Esophagus muscularis mucosa (tissue), 3 donors: ENCODE measurements around the gene ACY1.

Experiments used
- POLR2AphosphoS5 ChIP-seq, 2 donors: sonication (generic); formaldehyde crosslinking; IDR thresholded peaks; one replicate each; pipeline ENCODE4 v1.6.1; 2017; ENCODE audit warnings: antibody characterized with exemption in 2 of 2
- TF ChIP-seq, protein P1 (sequence below), 3 experiments: fragments of 200-600 bp in 2 of 3; fragments of 450-650 bp in 1 of 3; sonication (generic) in 2 of 3; IDR thresholded peaks; one replicate each; pipeline ENCODE4 v1.5.1; 2017 to 2019; ENCODE audit warnings: antibody characterized with exemption in 3 of 3, mild to moderate bottlenecking in 2 of 3, moderate library complexity in 1 of 3

DNA sequence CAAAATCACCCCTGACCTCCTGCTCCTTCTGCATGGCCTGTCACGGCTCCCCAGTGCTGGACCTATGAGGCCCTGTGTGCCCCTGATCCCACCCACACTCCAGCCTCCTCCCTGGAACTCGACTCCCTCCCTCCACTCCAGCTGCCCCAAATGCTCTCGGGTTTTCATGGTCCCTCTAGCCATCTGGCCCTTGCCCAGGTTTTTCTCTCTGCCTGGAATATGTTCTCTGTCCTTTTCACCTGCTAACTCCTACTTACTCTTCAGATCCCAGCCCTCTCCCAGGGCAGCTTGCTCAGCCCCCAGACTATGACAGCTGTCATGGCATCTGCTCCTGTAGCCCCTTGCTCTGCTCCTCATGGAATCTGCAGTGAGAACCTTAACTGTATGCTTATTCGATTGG lies 42.7 kb downstream of the ACY1 start:
- TF ChIP-seq, protein P1, sequence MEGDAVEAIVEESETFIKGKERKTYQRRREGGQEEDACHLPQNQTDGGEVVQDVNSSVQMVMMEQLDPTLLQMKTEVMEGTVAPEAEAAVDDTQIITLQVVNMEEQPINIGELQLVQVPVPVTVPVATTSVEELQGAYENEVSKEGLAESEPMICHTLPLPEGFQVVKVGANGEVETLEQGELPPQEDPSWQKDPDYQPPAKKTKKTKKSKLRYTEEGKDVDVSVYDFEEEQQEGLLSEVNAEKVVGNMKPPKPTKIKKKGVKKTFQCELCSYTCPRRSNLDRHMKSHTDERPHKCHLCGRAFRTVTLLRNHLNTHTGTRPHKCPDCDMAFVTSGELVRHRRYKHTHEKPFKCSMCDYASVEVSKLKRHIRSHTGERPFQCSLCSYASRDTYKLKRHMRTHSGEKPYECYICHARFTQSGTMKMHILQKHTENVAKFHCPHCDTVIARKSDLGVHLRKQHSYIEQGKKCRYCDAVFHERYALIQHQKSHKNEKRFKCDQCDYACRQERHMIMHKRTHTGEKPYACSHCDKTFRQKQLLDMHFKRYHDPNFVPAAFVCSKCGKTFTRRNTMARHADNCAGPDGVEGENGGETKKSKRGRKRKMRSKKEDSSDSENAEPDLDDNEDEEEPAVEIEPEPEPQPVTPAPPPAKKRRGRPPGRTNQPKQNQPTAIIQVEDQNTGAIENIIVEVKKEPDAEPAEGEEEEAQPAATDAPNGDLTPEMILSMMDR (IDR thresholded peaks at IDR 0.05), result no peak
- TF ChIP-seq POLR2AphosphoS5 (IDR thresholded peaks at IDR 0.05), result no peak
